SKM-1 treated with dmso at 0.1 percent for 144 hours (cell line): ENCODE measurements around the gene PLEKHM2.

Source experiments
- DNase-seq: peaks from one replicate; lab custom pipeline; 2025; ENCODE audit not compliant: unreplicated experiment; lab: John Stamatoyannopoulos, UW

The PLEKHM2 gene

GRCh38 chr1:15723631-15724246 is 39.6 kb downstream of the PLEKHM2 start:
- no peak for DNase-seq

DNA sequence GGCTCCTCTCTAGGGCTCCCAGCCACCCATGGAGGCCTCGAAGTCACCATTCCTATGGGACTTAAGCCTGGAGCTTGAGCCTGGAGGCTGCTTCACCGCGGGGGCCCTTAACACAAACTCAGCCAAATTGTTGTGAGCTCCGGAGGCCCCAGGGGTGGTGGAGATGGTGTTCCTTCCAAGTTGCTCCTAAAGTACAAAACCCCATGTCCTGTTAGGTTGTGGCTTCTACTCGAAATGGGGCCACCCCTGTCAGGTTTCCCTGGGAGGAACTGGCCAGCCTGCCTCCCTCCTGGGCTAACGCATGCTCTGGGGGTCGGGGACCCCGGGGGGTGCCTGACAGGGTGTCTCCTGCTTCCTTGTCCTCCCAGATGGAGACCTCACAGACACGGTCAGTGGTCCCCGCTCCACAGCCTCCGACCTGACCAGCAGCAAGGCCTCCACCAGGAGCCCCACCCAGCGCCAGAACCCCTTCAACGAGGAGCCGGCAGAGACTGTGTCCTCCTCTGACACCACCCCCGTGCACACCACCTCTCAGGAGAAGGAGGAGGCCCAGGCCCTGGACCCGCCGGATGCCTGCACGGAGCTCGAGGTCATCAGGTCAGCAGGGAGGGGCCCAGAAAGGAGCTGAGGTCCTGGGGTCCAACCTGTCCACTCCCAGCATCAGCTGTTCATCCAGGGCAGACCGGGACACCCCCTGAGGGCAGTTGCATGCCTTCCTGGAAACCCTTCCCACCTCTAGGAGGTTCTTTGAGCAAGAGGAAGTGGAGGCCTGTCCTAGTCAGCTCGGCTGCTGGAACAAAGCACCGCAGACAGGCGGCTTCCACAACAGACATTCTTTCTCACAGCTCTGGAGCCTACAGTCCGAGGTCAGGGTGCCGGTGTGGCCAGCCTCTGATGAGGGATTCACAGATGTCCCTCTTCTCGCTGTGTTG is 41.1 kb downstream of the PLEKHM2 start:
- DNase-seq, result no peak

DNA sequence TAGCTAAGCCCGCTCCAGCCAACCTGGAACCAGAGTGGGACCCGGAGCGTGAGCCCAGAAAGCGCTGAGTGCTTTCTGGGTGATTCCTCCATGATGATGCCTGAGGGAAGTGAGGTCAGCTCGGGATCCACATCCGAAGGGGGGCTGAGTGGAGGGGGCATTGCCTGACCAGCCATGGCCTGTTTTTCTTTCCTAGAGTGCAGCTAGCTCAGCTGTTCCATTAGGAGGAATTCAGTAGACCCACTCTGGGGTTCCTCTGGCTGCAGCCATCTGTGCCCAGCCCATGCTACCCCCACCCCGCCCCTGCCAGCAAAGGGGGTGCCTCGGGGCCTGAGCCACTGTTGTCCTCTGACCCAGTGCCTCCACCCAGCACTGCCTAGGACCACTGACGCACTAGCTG is 42.4 kb downstream of the PLEKHM2 start:
- DNase-seq, result no peak

- no peak for DNase-seq
Observed at GRCh38 chr1:15727021-15727420, 42.9 kb downstream of the PLEKHM2 start.

- DNase-seq, result no peak
Observed at GRCh38 chr1:15727424-15727823, 43.3 kb downstream of the PLEKHM2 start.

GRCh38 chr1:15727866-15728534 is 43.9 kb downstream of the PLEKHM2 start:
- no peak for DNase-seq

DNA sequence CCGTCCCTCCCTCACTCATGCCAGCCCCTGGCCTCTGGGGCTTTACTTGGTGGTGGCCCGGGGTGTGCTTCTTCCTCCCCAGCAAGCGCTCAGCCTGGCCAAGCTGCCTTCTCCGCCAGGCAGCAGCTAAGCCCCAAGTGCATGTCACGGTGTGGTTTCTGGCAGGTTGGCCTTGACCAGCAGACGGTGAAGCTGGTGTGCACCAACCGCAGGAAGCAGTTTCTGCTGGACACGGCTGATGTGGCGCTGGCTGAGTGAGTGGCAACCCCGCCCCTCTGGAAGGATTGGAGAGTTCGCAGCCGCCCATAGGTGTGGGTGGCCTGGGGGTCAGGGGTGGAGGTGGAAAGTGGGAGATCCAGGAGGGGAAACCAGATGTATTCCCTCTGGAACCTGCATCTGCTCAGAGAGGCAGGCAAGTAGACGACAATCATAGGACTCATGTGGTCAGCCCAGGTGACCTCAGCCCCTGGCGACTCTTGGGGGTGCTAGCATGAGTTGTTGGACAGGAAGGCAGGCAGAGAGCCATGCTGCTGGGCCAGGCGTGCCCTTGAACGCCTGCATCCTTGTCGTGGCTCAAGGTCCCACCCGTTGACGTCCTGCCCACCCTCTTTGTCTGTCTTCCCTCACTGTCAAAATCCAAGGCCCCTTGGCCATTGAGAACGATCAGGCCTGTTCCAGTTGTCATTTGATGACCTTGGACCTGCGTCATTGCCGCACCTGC is 45.0 kb downstream of the PLEKHM2 start:
- DNase-seq, result no peak

DNA sequence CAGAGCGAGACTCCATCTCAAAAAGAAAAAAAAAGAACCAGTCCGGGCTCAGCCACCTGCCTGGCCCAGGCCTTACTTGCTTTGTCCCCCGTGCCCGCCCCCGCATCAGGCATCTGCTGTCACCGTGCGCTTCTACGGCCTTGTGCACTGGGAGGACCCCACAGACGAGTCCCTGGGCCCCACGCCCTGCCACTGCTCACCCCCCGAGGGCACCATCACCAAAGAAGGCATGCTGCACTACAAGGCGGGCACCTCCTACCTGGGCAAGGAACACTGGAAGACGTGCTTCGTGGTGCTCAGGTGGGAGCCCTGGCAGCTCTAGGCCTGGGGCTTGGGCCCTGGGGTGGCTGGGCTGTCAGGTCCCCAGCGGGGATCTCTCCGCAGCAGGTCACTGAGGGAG is 46.3 kb downstream of the PLEKHM2 start:
- DNase-seq, result no peak

DNA sequence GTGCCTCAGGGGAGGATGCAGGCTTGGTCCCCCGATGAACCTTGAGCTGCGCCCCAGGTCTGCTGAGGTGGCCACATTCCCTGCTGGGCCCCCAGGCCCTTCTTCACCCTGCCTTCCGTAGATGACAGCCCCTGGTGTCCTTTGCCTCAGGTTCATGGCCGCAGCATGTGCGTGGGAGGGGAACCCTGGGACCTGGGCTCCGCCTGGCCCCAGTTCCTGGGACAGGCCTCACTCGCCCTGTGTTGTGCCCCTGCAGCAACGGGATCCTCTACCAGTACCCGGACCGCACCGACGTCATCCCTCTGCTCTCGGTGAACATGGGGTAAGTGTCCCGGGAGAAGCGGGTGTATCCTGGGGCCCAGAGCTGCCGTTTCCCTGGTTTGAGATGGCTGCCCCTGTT is 46.8 kb downstream of the PLEKHM2 start:
- DNase-seq, result no peak

DNA sequence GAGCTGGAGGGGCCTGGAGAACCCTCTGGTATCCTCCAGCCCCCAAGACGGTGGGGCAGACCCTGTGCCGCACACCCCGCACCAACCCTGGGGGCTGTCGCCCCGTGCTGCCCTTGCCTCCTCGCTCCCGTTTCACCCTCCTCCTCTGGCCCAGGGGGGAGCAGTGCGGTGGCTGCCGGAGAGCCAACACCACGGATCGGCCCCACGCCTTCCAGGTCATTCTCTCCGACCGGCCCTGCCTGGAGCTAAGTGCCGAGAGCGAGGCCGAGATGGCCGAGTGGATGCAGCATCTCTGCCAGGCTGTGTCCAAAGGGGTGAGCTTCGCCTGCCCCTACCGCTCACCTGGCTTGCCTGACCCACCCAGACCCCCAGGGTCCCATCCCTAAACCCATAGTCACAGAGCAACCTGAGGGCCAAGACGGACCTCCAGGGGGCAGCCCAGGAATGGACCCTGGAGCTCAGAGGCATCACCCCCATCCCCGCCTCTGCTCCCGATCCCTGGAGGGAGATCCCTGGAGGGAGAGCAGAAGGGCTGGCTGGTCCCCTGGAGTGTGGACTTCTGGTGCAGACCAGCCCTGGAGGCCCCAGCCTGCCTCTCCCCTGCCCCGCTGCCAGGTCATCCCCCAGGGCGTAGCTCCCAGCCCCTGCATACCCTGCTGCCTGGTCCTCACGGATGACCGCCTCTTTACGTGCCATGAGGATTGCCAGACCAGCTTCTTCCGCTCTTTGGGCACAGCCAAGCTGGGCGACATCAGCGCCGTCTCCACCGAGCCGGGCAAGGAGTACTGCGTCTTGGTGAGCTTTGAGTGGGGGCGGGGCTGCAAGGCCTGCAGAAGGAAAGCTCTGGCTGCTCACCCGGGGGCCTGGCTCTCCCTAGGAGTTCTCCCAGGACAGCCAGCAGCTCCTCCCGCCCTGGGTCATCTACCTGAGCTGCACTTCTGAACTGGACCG is 47.9 kb downstream of the PLEKHM2 start:
- no peak for DNase-seq

DNA sequence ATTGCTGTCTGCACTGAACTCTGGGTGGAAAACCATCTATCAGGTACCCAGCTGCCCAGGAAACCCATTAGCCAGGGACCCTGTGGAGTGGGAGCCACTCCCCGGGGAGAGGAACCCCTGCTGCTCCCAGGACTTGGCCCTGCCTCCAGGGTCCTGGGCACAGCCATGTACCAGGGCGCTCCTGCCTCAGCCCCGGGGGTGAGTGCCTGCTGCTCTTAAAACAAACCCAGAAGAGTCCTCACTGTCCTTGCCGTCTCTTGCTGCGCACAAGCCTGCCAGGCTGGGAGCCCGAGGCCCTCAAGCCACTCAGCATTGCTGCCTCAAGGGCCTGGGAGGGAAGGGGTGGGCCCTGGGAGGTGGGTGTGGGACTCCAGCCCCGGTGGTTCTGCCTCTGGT is 48.6 kb downstream of the PLEKHM2 start:
- no peak for DNase-seq

DNA sequence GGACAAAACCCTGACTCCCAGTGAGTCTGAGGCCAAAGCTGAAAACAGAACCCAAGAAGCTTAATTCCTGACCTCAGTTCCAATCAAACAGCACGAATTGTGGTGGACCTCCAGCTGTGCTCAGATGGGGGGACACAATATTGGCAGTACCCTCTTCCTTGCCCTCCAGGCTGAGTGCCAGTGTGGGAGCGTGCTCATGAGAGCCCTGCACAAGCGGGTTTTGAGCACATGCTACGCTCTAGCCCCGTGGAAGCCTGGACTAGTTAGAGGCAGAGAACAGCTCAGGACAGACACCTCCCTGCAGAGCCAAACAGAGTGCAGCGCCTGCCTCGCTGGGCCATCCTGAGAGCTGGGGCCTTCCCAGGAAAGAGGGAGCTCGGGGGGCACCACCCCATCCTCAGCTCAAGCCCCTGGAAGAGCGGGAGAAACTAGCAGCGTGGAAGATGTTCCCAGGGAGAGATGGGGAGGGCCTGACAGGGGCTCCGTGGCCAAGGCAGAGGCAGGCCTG is 49.2 kb downstream of the PLEKHM2 start:
- DNase-seq, result no peak

DNA sequence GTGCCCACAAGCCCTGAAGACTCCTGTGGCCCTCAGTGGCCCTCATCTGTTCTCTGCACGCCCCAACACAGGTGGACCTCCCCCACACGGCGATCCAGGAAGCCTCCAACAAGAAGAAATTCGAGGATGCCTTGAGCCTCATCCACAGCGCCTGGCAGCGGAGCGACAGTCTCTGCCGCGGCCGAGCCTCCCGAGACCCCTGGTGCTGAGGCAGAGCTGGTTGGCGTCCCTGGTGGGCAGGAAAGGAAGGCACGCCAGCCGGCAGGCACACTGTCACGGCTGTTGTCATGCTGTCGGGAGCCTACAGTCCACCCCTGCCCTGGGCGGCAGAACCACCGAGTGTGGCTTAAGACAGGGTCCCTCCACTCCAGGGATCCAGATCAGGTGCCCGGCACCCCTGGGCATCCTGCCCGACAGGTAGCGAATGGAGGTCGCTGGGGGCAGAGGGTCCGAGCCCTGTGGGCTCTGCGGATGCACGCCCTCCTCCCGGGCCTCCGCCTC is 49.7 kb downstream of the PLEKHM2 start:
- no peak for DNase-seq

DNA sequence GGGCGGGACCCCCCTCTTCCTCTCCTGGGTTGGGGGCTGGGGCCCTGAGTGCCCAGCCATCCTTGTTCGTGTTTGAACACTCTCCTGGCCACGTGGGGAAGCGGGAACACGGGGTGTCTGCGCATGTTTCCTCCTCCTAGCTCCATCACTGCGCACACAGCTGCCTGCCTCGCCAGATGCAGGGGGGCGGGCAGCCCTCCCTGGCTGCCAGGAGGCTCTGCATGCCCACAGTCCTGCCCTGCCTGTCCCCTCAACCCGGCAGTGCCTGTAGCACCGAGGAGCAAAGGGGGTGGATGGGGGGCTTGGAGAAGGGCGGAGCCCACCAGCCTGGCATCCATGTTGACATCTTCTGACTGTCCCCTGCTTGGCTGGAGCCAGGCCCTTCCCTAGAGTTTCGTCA is 50.2 kb downstream of the PLEKHM2 start:
- no peak for DNase-seq

- no peak for DNase-seq
Observed at GRCh38 chr1:15734901-15735300, 50.8 kb downstream of the PLEKHM2 start.

DNA sequence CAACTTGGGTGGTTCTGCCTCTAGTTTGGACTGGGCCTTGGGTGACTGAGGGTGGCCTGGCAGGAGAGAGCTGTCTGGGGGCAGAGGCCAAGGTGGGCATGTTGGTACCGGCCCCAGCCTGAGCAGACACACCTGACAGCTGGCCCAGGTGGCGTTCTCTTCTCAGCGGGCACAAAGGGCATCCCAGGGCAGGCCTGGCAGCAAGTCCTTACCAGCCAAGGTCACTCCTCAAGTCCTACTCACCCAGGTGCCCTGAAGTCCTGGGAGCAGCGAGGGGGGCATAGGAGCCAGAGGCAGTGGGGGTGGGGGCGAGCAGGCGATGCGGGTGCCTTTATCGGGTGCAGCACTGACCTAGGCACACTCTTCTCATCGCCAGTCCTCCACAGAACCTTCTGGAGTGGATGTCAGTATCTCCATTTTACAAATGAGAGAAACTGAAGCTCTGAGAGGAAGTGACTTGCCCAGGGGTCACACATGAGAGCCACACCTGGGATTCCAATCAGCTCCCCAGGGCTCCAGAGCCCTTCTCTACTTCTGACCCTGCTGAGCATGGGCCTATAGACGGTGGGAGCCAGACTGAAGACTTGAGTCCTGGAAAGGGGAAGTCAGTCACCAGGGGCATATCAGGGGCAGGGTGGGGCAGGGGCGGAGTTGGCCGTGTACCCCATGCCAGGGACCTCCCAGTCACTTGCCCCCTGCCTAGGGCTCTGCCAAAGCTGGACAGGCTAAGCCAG is 51.4 kb downstream of the PLEKHM2 start:
- no peak for DNase-seq

GRCh38 chr1:15736038-15736891 is 52.1 kb downstream of the PLEKHM2 start, which contains the start of gene SLC25A34:
Gene SLC25A34 (plus strand): TSS chr1:15736258. CDS start chr1:15736486, 228 bp downstream.
- no peak for DNase-seq

GRCh38 chr1:15736892-15737261 is 52.8 kb downstream of the PLEKHM2 start:
- no peak for DNase-seq
